Activated CD8-positive, alpha-beta T cell treated with anti-CD3 and anti-CD28 coated beads, Interleukin-2, amount 10 ng/mL, durations not matched to agents 7 days and 5 days (primary cell): ENCODE data around the gene ACAP3. TPM values are rescaled to one million over a fixed set of nuclear protein-coding genes. Genes with fewer than 3 reads are reported as not detected.
A peak's percentile ranks its signal among the peaks of the same experiment; 100 is the strongest.

ENCODE experiments used
- ATAC-seq: fragments of 150-1000 bp; cut with Tn5 transposase; one replicate; pipeline ENCODE4 v1.10.0; 2021; ENCODE audit warnings: moderate library complexity
- CTCF ChIA-PET: fragments of 350-600 bp; sonication (Branson Sonifier 250); formaldehyde crosslinking; loops from one replicate; lab custom pipeline; 2021; ENCODE audit warnings: antibody characterized with exemption; lab: Charles Lee
- POLR2A ChIA-PET: fragments of 350-600 bp; sonication (Branson Sonifier 250); formaldehyde crosslinking; loops from one replicate; lab custom pipeline; 2021; ENCODE audit warnings: antibody characterized with exemption; lab: Charles Lee
- DNase-seq: peaks from one replicate; pipeline ENCODE4 v3.0.0-alpha.2; 2020
- H3K27ac Mint-ChIP-seq: one replicate; pipeline ENCODE4 v1.8.0; 2021; ENCODE audit warnings: mild to moderate bottlenecking, mixed read lengths
- H3K27me3 Mint-ChIP-seq: one replicate; pipeline ENCODE4 v1.8.0; 2021; ENCODE audit warnings: low read depth, mixed read lengths
- H3K36me3 Mint-ChIP-seq: one replicate; pipeline ENCODE4 v1.8.0; 2021; ENCODE audit warnings: low read depth, mixed read lengths
- H3K4me1 Mint-ChIP-seq: one replicate; pipeline ENCODE4 v1.8.0; 2021; ENCODE audit warnings: low read depth, mixed read lengths
- H3K4me3 Mint-ChIP-seq: one replicate; pipeline ENCODE4 v1.8.0; 2021; ENCODE audit warnings: mild to moderate bottlenecking, mixed read lengths
- H3K9me3 Mint-ChIP-seq: one replicate; pipeline ENCODE4 v1.8.0; 2022; ENCODE audit warnings: mixed read lengths; ENCODE audit not compliant: insufficient read depth
- total RNA-seq, 2 experiments: library from RNA; stranded (reverse); gene quantifications; one replicate each; pipeline ENCODE4 v1.2.3, GENCODE V29; 2021

Gene ACAP3
- total RNA-seq, 2 experiments from 2014 or later = 65.2 to 87.3 TPM

GRCh38 chr1:1315435-1315954 lies 7.8 kb upstream of the ACAP3 start:
- Mint-ChIP-seq H3K36me3 (peaks cover 37% of the 10 kb centered on the region), H3K27me3 (no peaks in the 10 kb centered on the region), H3K4me3 (no peak overlapping the region), H3K27ac (no peak overlapping the region), H3K4me1 (peaks cover 3% of the 10 kb centered on the region), H3K9me3 (no peaks in the 10 kb centered on the region)
- CTCF ChIA-PET = no interaction called here
- ATAC-seq (no peak), DNase-seq (no peak)
- POLR2A ChIA-PET = no interaction called here

- H3K4me3 Mint-ChIP-seq = no peak overlapping the region
- peaks cover 5% of the 10 kb centered on the region for H3K4me1 Mint-ChIP-seq
- no peak overlapping the region for H3K27ac Mint-ChIP-seq
- no peaks in the 10 kb centered on the region for H3K9me3 Mint-ChIP-seq
- no peaks in the 10 kb centered on the region for H3K27me3 Mint-ChIP-seq
- ChIA-PET CTCF (no interaction called here), POLR2A (interaction anchor here (0.6 kb wide), 1 partner anchor 22 kb away, joined by 4 read pairs; no protein-coding TSS in a partner anchor)
- H3K36me3 Mint-ChIP-seq = peaks cover 39% of the 10 kb centered on the region
- DNase-seq (no peak), ATAC-seq (no peak)
These were observed 7.1 kb upstream of the ACAP3 start for GRCh38 chr1:1314678-1315335.

- POLR2A ChIA-PET = interaction anchor here (0.6 kb wide), 1 partner anchor 22 kb away, joined by 4 read pairs; no protein-coding TSS in a partner anchor
- CTCF ChIA-PET = no interaction called here
- H3K36me3 Mint-ChIP-seq = peaks cover 35% of the 10 kb centered on the region
These were observed 6.5 kb upstream of the ACAP3 start for GRCh38 chr1:1314237-1314586.

GRCh38 chr1:1313500-1314236 lies 5.9 kb upstream of the ACAP3 start:
- Mint-ChIP-seq H3K27ac (no peak overlapping the region), H3K9me3 (no peaks in the 10 kb centered on the region), H3K36me3 (peaks cover 33% of the 10 kb centered on the region), H3K4me1 (peaks cover 5% of the 10 kb centered on the region), H3K4me3 (no peak overlapping the region), H3K27me3 (no peaks in the 10 kb centered on the region)
- no peak for DNase-seq
- no peak for ATAC-seq
- ChIA-PET POLR2A (interaction anchor here (0.6 kb wide), 1 partner anchor 23 kb away, joined by 4 read pairs; no protein-coding TSS in a partner anchor), CTCF (interaction anchor here (1.3 kb wide), 1 partner anchor 192 kb away, joined by 7 read pairs; no protein-coding TSS in a partner anchor)

More at GRCh38 chr1:1314237-1314586, 6.5 kb upstream of the ACAP3 start:
- no peak overlapping the region for H3K27ac Mint-ChIP-seq
- no peak for DNase-seq
- no peaks in the 10 kb centered on the region for H3K27me3 Mint-ChIP-seq
- ATAC-seq = no peak
- no peaks in the 10 kb centered on the region for H3K9me3 Mint-ChIP-seq
- H3K4me1 Mint-ChIP-seq = peaks cover 5% of the 10 kb centered on the region
- no peak overlapping the region for H3K4me3 Mint-ChIP-seq

- Mint-ChIP-seq H3K27ac (no peak overlapping the region), H3K9me3 (no peaks in the 10 kb centered on the region), H3K36me3 (peaks cover 31% of the 10 kb centered on the region), H3K4me3 (no peak overlapping the region), H3K4me1 (peaks cover 5% of the 10 kb centered on the region), H3K27me3 (no peaks in the 10 kb centered on the region)
- ATAC-seq (no peak), DNase-seq (no peak)
- ChIA-PET CTCF (interaction anchor here (1.3 kb wide), 1 partner anchor 191 kb away, joined by 7 read pairs; no protein-coding TSS in a partner anchor), POLR2A (no interaction called here)
These were observed 5.0 kb upstream of the ACAP3 start for GRCh38 chr1:1312450-1313314.

DNA sequence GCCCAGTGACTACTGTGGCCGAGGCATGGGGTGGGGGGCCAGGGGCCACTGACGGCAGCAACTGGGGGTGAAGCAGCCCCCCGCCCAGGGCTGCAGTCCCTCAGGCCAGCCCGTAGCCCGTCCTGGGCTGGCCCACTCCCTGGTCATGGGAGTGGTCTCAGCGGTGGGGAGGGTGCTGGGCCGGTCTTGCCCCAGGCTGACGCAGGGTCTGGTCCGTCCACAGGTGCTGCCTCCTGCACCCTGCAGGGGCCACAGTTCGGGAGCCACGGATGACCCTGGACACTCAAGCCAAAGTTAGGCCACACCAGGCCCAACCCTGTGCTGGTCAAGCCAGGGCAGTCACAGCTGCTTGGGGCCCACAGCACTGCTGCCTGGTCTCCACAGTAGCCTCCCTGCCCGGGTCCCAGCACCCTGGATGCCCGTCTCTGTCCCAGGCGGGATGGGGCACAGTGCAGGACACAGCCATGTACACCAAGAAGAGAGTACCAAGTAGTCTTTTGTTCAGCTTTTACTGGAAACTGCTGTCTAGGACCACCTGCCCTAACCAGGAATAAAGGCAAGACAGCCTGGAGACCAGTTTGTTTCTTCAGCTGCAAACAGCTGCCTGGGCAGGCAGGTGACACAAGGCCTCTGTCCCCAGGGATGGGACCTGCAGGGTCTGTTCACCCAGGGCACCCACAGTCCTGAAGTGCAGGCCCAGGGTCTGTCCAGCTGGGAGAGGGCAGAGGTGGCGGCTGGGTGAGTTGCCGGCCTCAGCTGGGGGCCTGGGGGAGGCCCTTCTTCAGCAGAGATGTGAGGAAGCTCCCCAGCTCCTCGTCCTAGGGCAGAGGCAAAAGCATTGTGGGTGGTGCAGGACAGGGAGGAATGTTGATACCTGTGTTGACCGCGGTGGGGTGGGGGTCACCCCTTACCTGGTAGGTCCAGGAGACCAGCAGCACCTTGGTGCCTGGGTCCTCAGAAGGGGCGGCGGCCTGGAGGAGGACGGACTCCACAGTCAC lies 3.7 kb upstream of the ACAP3 start:
- no peak for ATAC-seq
- CTCF ChIA-PET = interaction anchor here (1.3 kb wide), 1 partner anchor 247 kb away, joined by 3 read pairs; no protein-coding TSS in a partner anchor
- H3K4me1 Mint-ChIP-seq = peaks cover 10% of the 10 kb centered on the region
- H3K27ac Mint-ChIP-seq = no peak overlapping the region
- peaks cover 27% of the 10 kb centered on the region for H3K36me3 Mint-ChIP-seq
- H3K9me3 Mint-ChIP-seq = no peaks in the 10 kb centered on the region
- no peak overlapping the region for H3K4me3 Mint-ChIP-seq
- no peaks in the 10 kb centered on the region for H3K27me3 Mint-ChIP-seq
- DNase-seq = no peak
- POLR2A ChIA-PET = interaction anchor here (1.2 kb wide), 1 partner anchor 10 kb away, joined by 4 read pairs; no protein-coding TSS in a partner anchor

DNA sequence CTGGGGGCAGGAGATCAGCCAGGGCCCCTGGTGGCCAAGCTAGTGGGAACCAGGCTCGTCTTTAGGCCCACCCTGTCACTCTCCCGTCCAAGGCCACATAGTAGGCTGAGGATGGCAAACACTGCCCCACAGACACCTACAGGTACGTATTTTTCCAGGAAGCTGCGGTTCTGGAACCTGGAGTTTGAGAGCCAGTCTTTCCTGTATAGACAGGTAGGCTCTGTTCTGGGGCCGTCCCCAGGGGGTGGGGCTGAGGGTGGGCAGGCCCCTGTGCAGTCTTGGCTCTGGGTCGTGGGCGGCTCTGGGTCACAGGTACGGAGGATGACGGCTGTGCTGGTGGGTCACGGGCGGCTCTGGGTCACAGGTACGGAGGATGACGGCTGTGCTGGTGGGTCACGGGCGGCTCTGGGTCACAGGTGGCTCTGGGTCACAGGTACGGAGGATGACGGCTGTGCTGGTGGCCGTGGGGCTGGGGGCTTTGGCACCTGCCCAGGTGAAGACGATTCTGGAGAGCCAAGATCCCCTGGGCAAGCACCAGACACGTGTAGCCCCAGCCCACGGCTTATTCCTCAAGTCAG lies 2.8 kb upstream of the ACAP3 start:
- H3K9me3 Mint-ChIP-seq = no peaks in the 10 kb centered on the region
- no peaks in the 10 kb centered on the region for H3K27me3 Mint-ChIP-seq
- DNase-seq (no peak), ATAC-seq (no peak)
- CTCF ChIA-PET = no interaction called here
- POLR2A ChIA-PET = no interaction called here
- peak overlapping the region; percentile 63 for H3K27ac Mint-ChIP-seq
- H3K4me1 Mint-ChIP-seq = peaks cover 17% of the 10 kb centered on the region
- peaks cover 21% of the 10 kb centered on the region for H3K36me3 Mint-ChIP-seq
- H3K4me3 Mint-ChIP-seq = peak overlapping the region; percentile 77

GRCh38 chr1:1310109-1310385 lies 2.3 kb upstream of the ACAP3 start:
- Mint-ChIP-seq H3K27me3 (no peaks in the 10 kb centered on the region), H3K9me3 (no peaks in the 10 kb centered on the region), H3K36me3 (peaks cover 21% of the 10 kb centered on the region), H3K4me3 (peak overlapping the region; percentile 77), H3K4me1 (peaks cover 18% of the 10 kb centered on the region), H3K27ac (peak overlapping the region; percentile 64)
- ATAC-seq (no peak), DNase-seq (no peak)
- ChIA-PET CTCF (interaction anchor here (0.7 kb wide), 1 partner anchor 595 kb away, joined by 5 read pairs; no protein-coding TSS in a partner anchor), POLR2A (no interaction called here)

GRCh38 chr1:1309251-1310108 lies 1.8 kb upstream of the ACAP3 start:
- H3K27ac Mint-ChIP-seq = peak overlapping the region; percentile 70
- H3K9me3 Mint-ChIP-seq = no peaks in the 10 kb centered on the region
- H3K4me3 Mint-ChIP-seq = peak overlapping the region; percentile 77
- H3K4me1 Mint-ChIP-seq = peaks cover 21% of the 10 kb centered on the region
- CTCF ChIA-PET = interaction anchor here (0.7 kb wide), 1 partner anchor 596 kb away, joined by 5 read pairs; no protein-coding TSS in a partner anchor
- POLR2A ChIA-PET = no interaction called here
- DNase-seq (no peak), ATAC-seq (no peak)
- H3K36me3 Mint-ChIP-seq = peaks cover 17% of the 10 kb centered on the region
- no peaks in the 10 kb centered on the region for H3K27me3 Mint-ChIP-seq
